GM18526 (cell line): ENCODE results near the gene TMA7B.

Experiments
- POLR2A ChIP-seq: IDR thresholded peaks from 3 replicates; pipeline ENCODE4 v1.6.1; 2011; ENCODE audit not compliant: insufficient read length; ENCODE audit errors: extremely low read depth

The TMA7B gene

GRCh38 chr22:39959640-39960447 lies at the start of gene TMA7B:
TMA7B (plus strand) TSS chr22:39960397; CDS start chr22:39964375, 3,978 bp downstream.
- no peak for TF ChIP-seq POLR2A

- no peak for TF ChIP-seq POLR2A
Observed at GRCh38 chr22:39910876-39911613, 49.2 kb upstream of the TMA7B start.

- TF ChIP-seq POLR2A, result no peak
Observed at GRCh38 chr22:39913321-39913720, 46.9 kb upstream of the TMA7B start.

GRCh38 chr22:39913886-39914285 lies 46.3 kb upstream of the TMA7B start:
- TF ChIP-seq POLR2A, result no peak

- TF ChIP-seq POLR2A, result no peak
Observed at GRCh38 chr22:39914584-39914983, 45.6 kb upstream of the TMA7B start.

- no peak for TF ChIP-seq POLR2A
Observed at GRCh38 chr22:39915295-39915726, 44.9 kb upstream of the TMA7B start.

- no peak for TF ChIP-seq POLR2A
Observed at GRCh38 chr22:39916496-39916895, 43.7 kb upstream of the TMA7B start.

GRCh38 chr22:39917197-39917643 lies 43.0 kb upstream of the TMA7B start:
- no peak for TF ChIP-seq POLR2A

- no peak for TF ChIP-seq POLR2A
Observed at GRCh38 chr22:39917776-39918495, 42.3 kb upstream of the TMA7B start.

- TF ChIP-seq POLR2A, result no peak
Observed at GRCh38 chr22:39920134-39920743, 40.0 kb upstream of the TMA7B start.

- no peak for TF ChIP-seq POLR2A
Observed at GRCh38 chr22:39923696-39924095, 36.5 kb upstream of the TMA7B start.

GRCh38 chr22:39924286-39924685 lies 35.9 kb upstream of the TMA7B start:
- TF ChIP-seq POLR2A, result no peak

GRCh38 chr22:39925273-39925672 lies 34.9 kb upstream of the TMA7B start:
- no peak for TF ChIP-seq POLR2A

- TF ChIP-seq POLR2A, result no peak
Observed at GRCh38 chr22:39925909-39926679, 34.1 kb upstream of the TMA7B start.

- TF ChIP-seq POLR2A, result no peak
Observed at GRCh38 chr22:39926753-39927152, 33.4 kb upstream of the TMA7B start.

- TF ChIP-seq POLR2A, result no peak
Observed at GRCh38 chr22:39927544-39927943, 32.7 kb upstream of the TMA7B start.
